HepG2 (cell line): ENCODE measurements around the gene ZMAT2. TPM values are rescaled to one million over a fixed set of nuclear protein-coding genes. Genes with fewer than 3 reads are reported as not detected.
A peak's percentile ranks its signal among the peaks of the same experiment; 100 is the strongest.

ENCODE experiments used
- AGO2 ChIP-seq: fragments of 200-400 bp; formaldehyde crosslinking; optimal IDR thresholded peaks from 2 replicates; pipeline ENCODE3; 2017; ENCODE audit warnings: mild to moderate bottlenecking, low read depth, low read length, moderate library complexity
- ATF5 ChIP-seq: sonication (generic); formaldehyde crosslinking; IDR thresholded peaks from 2 replicates; pipeline ENCODE4 v1.4.0; 2020; ENCODE audit warnings: mild to moderate bottlenecking, low read depth, missing genetic modification reagents
- DNMT3B ChIP-seq: conservative IDR thresholded peaks from 2 replicates; pipeline ENCODE4 v1.6.1; 2016; ENCODE audit warnings: missing biosample characterization, control low read depth
- ELF4 ChIP-seq: sonication (generic); formaldehyde crosslinking; IDR thresholded peaks from 2 replicates; pipeline ENCODE4 v1.5.0; 2020; ENCODE audit warnings: missing genetic modification reagents, mild to moderate bottlenecking, moderate library complexity, borderline replicate concordance
- ETV5 ChIP-seq: IDR thresholded peaks from 2 replicates; pipeline ENCODE4 v1.6.1; 2018; ENCODE audit warnings: missing biosample characterization, missing genetic modification reagents, inconsistent platforms, borderline replicate concordance
- FLYWCH1 ChIP-seq: sonication (generic); formaldehyde crosslinking; IDR thresholded peaks from 2 replicates; pipeline ENCODE4 v1.8.1; 2023; ENCODE audit warnings: mild to moderate bottlenecking, missing genetic modification reagents
- FOXC1 ChIP-seq: sonication (generic); formaldehyde crosslinking; IDR thresholded peaks from 2 replicates; pipeline ENCODE4 v1.8.0; 2022; ENCODE audit warnings: mild to moderate bottlenecking, missing genetic modification reagents, borderline replicate concordance
- FOXJ3 ChIP-seq: sonication (generic); formaldehyde crosslinking; IDR thresholded peaks from 2 replicates; pipeline ENCODE4 v1.4.0; 2020; ENCODE audit warnings: missing genetic modification reagents, mild to moderate bottlenecking, borderline replicate concordance
- GATA4 ChIP-seq: sonication (generic); IDR thresholded peaks from 2 replicates; pipeline ENCODE4 v1.6.1; 2016; ENCODE audit warnings: antibody characterized with exemption, low read depth, borderline replicate concordance
- JARID2 ChIP-seq: sonication (generic); formaldehyde crosslinking; IDR thresholded peaks from 2 replicates; pipeline ENCODE4 v1.8.1; 2023; ENCODE audit warnings: missing genetic modification reagents, inconsistent platforms; ENCODE audit not compliant: insufficient replicate concordance
- KLF13 ChIP-seq: sonication (generic); formaldehyde crosslinking; IDR thresholded peaks from 2 replicates; pipeline ENCODE4 v1.4.0; 2020; ENCODE audit warnings: mild to moderate bottlenecking, missing genetic modification reagents
- LBX2 ChIP-seq: sonication (generic); formaldehyde crosslinking; IDR thresholded peaks from 2 replicates; pipeline ENCODE4 v1.5.0; 2020; ENCODE audit warnings: missing genetic modification reagents, mild to moderate bottlenecking, borderline replicate concordance
- NFKB2 ChIP-seq: sonication (generic); formaldehyde crosslinking; IDR thresholded peaks from 2 replicates; pipeline ENCODE4 v1.4.0; 2020; ENCODE audit warnings: missing genetic modification reagents, borderline replicate concordance
- NKX3-1 ChIP-seq: sonication (generic); formaldehyde crosslinking; IDR thresholded peaks from 2 replicates; pipeline ENCODE4 v1.5.0; 2020; ENCODE audit warnings: missing genetic modification reagents
- PCBP2 ChIP-seq: fragments of 200-400 bp; formaldehyde crosslinking; optimal IDR thresholded peaks from 2 replicates; pipeline ENCODE3; 2018; ENCODE audit warnings: low read length, low read depth; ENCODE audit not compliant: poor library complexity, severe bottlenecking
- POGK ChIP-seq: sonication (generic); formaldehyde crosslinking; conservative IDR thresholded peaks from 2 replicates; pipeline ENCODE4 v1.8.0; 2022; ENCODE audit warnings: mild to moderate bottlenecking, moderate library complexity, missing genetic modification reagents
- RCOR2 ChIP-seq: IDR thresholded peaks from 2 replicates; pipeline ENCODE4 v1.6.1; 2016; ENCODE audit warnings: missing biosample characterization, missing genetic modification reagents
- SP140L ChIP-seq: sonication (generic); formaldehyde crosslinking; IDR thresholded peaks from 2 replicates; pipeline ENCODE4 v1.4.0; 2020; ENCODE audit warnings: missing genetic modification reagents, borderline replicate concordance
- TAF1 ChIP-seq: sonication (generic); formaldehyde crosslinking; IDR thresholded peaks from 2 replicates; pipeline ENCODE4 v1.4.0; 2020; ENCODE audit warnings: missing genetic modification reagents
- ZBTB14 ChIP-seq: sonication (generic); formaldehyde crosslinking; IDR thresholded peaks from 2 replicates; pipeline ENCODE4 v1.4.0; 2020; ENCODE audit warnings: missing genetic modification reagents
- ZBTB33 ChIP-seq: sonication (generic); formaldehyde crosslinking; IDR thresholded peaks from 2 replicates; pipeline ENCODE4 v1.4.0; 2020; ENCODE audit warnings: missing genetic modification reagents
- ZBTB7A ChIP-seq: sonication (generic); formaldehyde crosslinking; IDR thresholded peaks from 2 replicates; pipeline ENCODE4 v1.8.0; 2022; ENCODE audit warnings: mild to moderate bottlenecking, missing genetic modification reagents
- ZNF331 ChIP-seq: sonication (generic); formaldehyde crosslinking; IDR thresholded peaks from 2 replicates; pipeline ENCODE4 v1.4.0; 2020; ENCODE audit warnings: missing genetic modification reagents
- ZNF747 ChIP-seq: sonication (generic); formaldehyde crosslinking; IDR thresholded peaks from 2 replicates; pipeline ENCODE4 v1.8.1; 2023; ENCODE audit warnings: missing genetic modification reagents, mild to moderate bottlenecking, borderline replicate concordance
- polyA plus RNA-seq, 8 experiments: library from polyadenylated mRNA; depleted of rRNA in 3 of 8; stranded (reverse) in 7 of 8; unstranded in 1 of 8; fragments of >200 nt; fragmentation: Illumina TruSeq in 4 of 8; extraction: Trizol in 4 of 8; gene quantifications; 2 replicates each; pipeline versions ENCODE4 v1.2.1 to v1.2.3, GENCODE V29; 2011 to 2016; ENCODE audit warnings: low read depth in 4 of 8, missing spikeins in 1 of 8, mixed read lengths in 1 of 8; ENCODE audit not compliant: insufficient read depth in 1 of 8
- total RNA-seq, 5 experiments: library from RNA; depleted of rRNA; stranded (reverse); fragments of >200 nt; fragmentation: Illumina TruSeq; extraction: Trizol; gene quantifications; 2 replicates each; pipeline ENCODE4 v1.2.3, GENCODE V29; 2016; ENCODE audit warnings: low read depth in 1 of 5

The ZMAT2 gene
- total and polyA plus RNA-seq, 2 of the 13 experiments (the other 11 are each of a cell fraction or from before 2014, with no cell fraction given): 35.4 to 92.8 TPM

GRCh38 chr5:140725799-140726471 is 25.7 kb downstream of the ZMAT2 start (continued):
- TF ChIP-seq LBX2 (CRISPR knock-in tag) (no peak), JARID2 (CRISPR knock-in tag) (peak; percentile 64), GATA4 (no peak), KLF13 (CRISPR knock-in tag) (no peak), TAF1 (no peak), PCBP2 (no peak), DNMT3B (CRISPR knock-in tag) (peak; percentile 78; the same call in 1 of the 2 replicates), ZBTB7A (no peak), FLYWCH1 (CRISPR knock-in tag) (no peak), ZBTB14 (CRISPR knock-in tag) (no peak), FOXC1 (CRISPR knock-in tag) (peak; percentile 55; the same call in 1 of the 2 replicates), ZNF747 (CRISPR knock-in tag) (0 out of 2 replicates have a peak, but pooled peaks have one; percentile 62), ATF5 (CRISPR knock-in tag) (no peak), ETV5 (CRISPR knock-in tag) (no peak; the same call in 1 of the 2 replicates), RCOR2 (CRISPR knock-in tag) (peak; percentile 70; the same call in 1 of the 2 replicates), ZNF331 (CRISPR knock-in tag) (peak; percentile 80; the same call in 1 of the 2 replicates), ELF4 (no peak), NKX3-1 (CRISPR knock-in tag) (peak; percentile 44; the same call in 1 of the 2 replicates), FOXJ3 (CRISPR knock-in tag) (peak; percentile 60; the same call in 1 of the 2 replicates), SP140L (CRISPR knock-in tag) (no peak), POGK (CRISPR knock-in tag) (peak; percentile 82), ZBTB33 (no peak), AGO2 (no peak), NFKB2 (no peak)
